Measurements from ENCODE around the gene PAQR9. TPM values are rescaled to one million over a fixed set of nuclear protein-coding genes. Genes with fewer than 3 reads are reported as not detected.

PAQR9 gene
- total RNA-seq, 1 experiment from 2014 or later, result 0.17 TPM

- Histone ChIP-seq H3K79me2 (ENCODE audit: insufficient read depth, low read length) (no peaks in the 10 kb centered on the region), H3K27ac (ENCODE audit: low read depth, low read length) (no peak overlapping the region), H3K9ac (ENCODE audit: low read length) (no peak overlapping the region), H3K27me3 (ENCODE audit: insufficient read depth, low read length) (no peaks in the 10 kb centered on the region), H3K4me3 (replicated peaks in 1 of 2; ENCODE audit: low read depth in 1 of 2, low read length in 2 of 2) (no peak overlapping the region), H3K9me2 (ENCODE audit: insufficient read depth) (no peaks in the 10 kb centered on the region), H3K9me3 (ENCODE audit: control insufficient read depth in 1 of 2, insufficient read depth in 1 of 2, low read depth in 1 of 2, low read length in 2 of 2) (no peaks in the 10 kb centered on the region), H4K20me1 (ENCODE audit: insufficient read depth) (no peaks in the 10 kb centered on the region), H2AFZ (ENCODE audit: low read depth, low read length, poor library complexity, severe bottlenecking) (no peak overlapping the region), H3K4me2 (ENCODE audit: low read length) (no peak overlapping the region), H3K4me1 (ENCODE audit: control insufficient read depth in 1 of 2, insufficient read depth in 2 of 2, low read length in 2 of 2) (no peaks in the 10 kb centered on the region), H3K36me3 (ENCODE audit: control insufficient read depth in 1 of 2, insufficient read depth in 2 of 2, low read length in 2 of 2) (no peaks in the 10 kb centered on the region)
- TF ChIP-seq FOSL1 (IDR thresholded peaks at IDR 0.05; ENCODE audit: low read depth) (no peak), RAD21 (IDR thresholded peaks at IDR 0.05; ENCODE audit: low read depth) (no peak), SP1 (IDR thresholded peaks at IDR 0.05; ENCODE audit: low read depth) (no peak), EGR1 (IDR thresholded peaks at IDR 0.05; ENCODE audit: low read depth) (no peak), ZFX (IDR thresholded peaks at IDR 0.05) (no peak), POLR2A (IDR thresholded peaks at IDR 0.05; ENCODE audit: borderline replicate concordance, extremely low read depth, insufficient read depth, insufficient read length) (no peak), CBX3 (IDR thresholded peaks at IDR 0.05; ENCODE audit: low read depth) (no peak), REST (IDR thresholded peaks at IDR 0.05; ENCODE audit: low read depth) (no peak), ZBTB33 (IDR thresholded peaks at IDR 0.05; ENCODE audit: extremely low read depth, insufficient replicate concordance, low read length) (no peak), SRF (IDR thresholded peaks at IDR 0.05; ENCODE audit: low read depth) (no peak), EZH2phosphoT487 (IDR thresholded peaks at IDR 0.05; ENCODE audit: borderline replicate concordance) (no peak), YY1 (IDR thresholded peaks at IDR 0.05; ENCODE audit: extremely low read depth, insufficient replicate concordance, low read depth, low read length) (no peak), TCF7L2 (IDR thresholded peaks at IDR 0.05; ENCODE audit: borderline replicate concordance, extremely low read depth, insufficient read depth, insufficient read length) (no peak), ZNF274 (IDR thresholded peaks at IDR 0.05; ENCODE audit: low read depth, low read length) (no peak), ELF1 (IDR thresholded peaks at IDR 0.05; ENCODE audit: borderline replicate concordance, low read depth) (no peak)
- TF ChIP-seq, protein P1, sequence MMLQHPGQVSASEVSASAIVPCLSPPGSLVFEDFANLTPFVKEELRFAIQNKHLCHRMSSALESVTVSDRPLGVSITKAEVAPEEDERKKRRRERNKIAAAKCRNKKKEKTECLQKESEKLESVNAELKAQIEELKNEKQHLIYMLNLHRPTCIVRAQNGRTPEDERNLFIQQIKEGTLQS (IDR thresholded peaks at IDR 0.05), result no peak
- CTCF ChIA-PET, result no interaction called here
- DNase-seq (ENCODE audit: low read depth, low spot score), result no peak
- ATAC-seq, result no peak
- POLR2A ChIA-PET, result no interaction called here
- RAD21 ChIA-PET (ENCODE audit: low non-redundant PET in 1 of 2, low total read pairs in 2 of 2, uncharacterized antibody in 2 of 2, unreplicated experiment in 2 of 2), result no interaction called here
- BruUV-seq (replicated peaks), result no TSS peak
- intact Hi-C loops (cut with micrococcal nuclease), result no loop called here
These were observed 49.1 kb downstream of the PAQR9 start for GRCh38 chr3:142914286-142914811.
